GM04503 (cell line): Measurements from ENCODE around the gene CDH6.

Source experiments
- DNase-seq: peaks from one replicate; pipeline ENCODE4 v3.0.0-alpha.2; 2012; ENCODE audit warnings: low read depth

CDH6 gene

GRCh38 chr5:31197183-31197582, 3.7 kb downstream of the CDH6 start:
- no peak for DNase-seq

GRCh38 chr5:31204958-31205357, 11.5 kb downstream of the CDH6 start:
- no peak for DNase-seq

- no peak for DNase-seq
These were observed 14.6 kb downstream of the CDH6 start for GRCh38 chr5:31208043-31208442.

- no peak for DNase-seq
These were observed 15.8 kb downstream of the CDH6 start for GRCh38 chr5:31209334-31209733.

GRCh38 chr5:31211098-31211497, 17.6 kb downstream of the CDH6 start:
- no peak for DNase-seq

GRCh38 chr5:31213257-31213656, 19.8 kb downstream of the CDH6 start:
- DNase-seq = no peak

GRCh38 chr5:31213705-31214121, 20.2 kb downstream of the CDH6 start:
- DNase-seq = no peak

- no peak for DNase-seq
These were observed 20.7 kb downstream of the CDH6 start for GRCh38 chr5:31214229-31214628.

GRCh38 chr5:31215236-31215635, 21.8 kb downstream of the CDH6 start:
- no peak for DNase-seq

- no peak for DNase-seq
These were observed 24.0 kb downstream of the CDH6 start for GRCh38 chr5:31217446-31217845.

- DNase-seq = no peak
These were observed 25.5 kb downstream of the CDH6 start for GRCh38 chr5:31218978-31219377.

- DNase-seq = no peak
These were observed 27.5 kb downstream of the CDH6 start for GRCh38 chr5:31221001-31221400.

GRCh38 chr5:31225118-31225517, 31.6 kb downstream of the CDH6 start:
- no peak for DNase-seq

- no peak for DNase-seq
These were observed 32.1 kb downstream of the CDH6 start for GRCh38 chr5:31225613-31226012.

GRCh38 chr5:31226651-31227050, 33.2 kb downstream of the CDH6 start:
- DNase-seq = no peak

- DNase-seq = no peak
These were observed 35.8 kb downstream of the CDH6 start for GRCh38 chr5:31229266-31229665.

- no peak for DNase-seq
These were observed 37.8 kb downstream of the CDH6 start for GRCh38 chr5:31231177-31231838.

GRCh38 chr5:31232273-31232888, 38.9 kb downstream of the CDH6 start:
- DNase-seq = peak; percentile 12

GRCh38 chr5:31235381-31235780, 41.9 kb downstream of the CDH6 start:
- DNase-seq = no peak

GRCh38 chr5:31236339-31236738, 42.9 kb downstream of the CDH6 start:
- no peak for DNase-seq

GRCh38 chr5:31237174-31237573, 43.7 kb downstream of the CDH6 start:
- no peak for DNase-seq

GRCh38 chr5:31238497-31238896, 45.0 kb downstream of the CDH6 start:
- DNase-seq = no peak

- no peak for DNase-seq
These were observed 51.4 kb downstream of the CDH6 start for GRCh38 chr5:31244921-31245320.

GRCh38 chr5:31247381-31247780, 53.9 kb downstream of the CDH6 start:
- no peak for DNase-seq
